HG03103 (cell line): ENCODE measurements around the gene HMGXB4.

Experiments
- ATAC-seq: cut with Tn5 transposase; IDR thresholded peaks from one replicate; pipeline ENCODE4 v1.9.1; 2021; ENCODE audit warnings: low read depth; ENCODE audit not compliant: unreplicated experiment

HMGXB4 gene

DNA sequence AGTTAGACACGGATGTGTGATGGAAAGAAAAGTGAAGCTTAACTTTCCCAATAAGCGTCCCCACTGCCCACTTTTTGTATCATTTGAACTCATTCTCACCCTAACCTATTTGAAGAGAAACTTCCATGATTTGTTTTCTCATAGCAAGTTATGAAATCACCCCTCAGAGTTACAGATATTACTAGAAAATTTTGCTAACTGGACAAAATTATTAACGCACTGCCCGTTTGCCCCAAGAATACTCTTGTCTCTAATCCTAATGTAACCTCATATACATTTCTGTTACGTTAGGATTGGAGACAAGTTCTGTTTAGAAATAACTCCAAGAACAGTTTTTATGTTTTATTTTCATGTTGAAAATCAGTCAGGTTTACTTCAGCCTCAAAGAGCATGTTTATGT lies 67.9 kb downstream of the HMGXB4 start:
- no peak for ATAC-seq

DNA sequence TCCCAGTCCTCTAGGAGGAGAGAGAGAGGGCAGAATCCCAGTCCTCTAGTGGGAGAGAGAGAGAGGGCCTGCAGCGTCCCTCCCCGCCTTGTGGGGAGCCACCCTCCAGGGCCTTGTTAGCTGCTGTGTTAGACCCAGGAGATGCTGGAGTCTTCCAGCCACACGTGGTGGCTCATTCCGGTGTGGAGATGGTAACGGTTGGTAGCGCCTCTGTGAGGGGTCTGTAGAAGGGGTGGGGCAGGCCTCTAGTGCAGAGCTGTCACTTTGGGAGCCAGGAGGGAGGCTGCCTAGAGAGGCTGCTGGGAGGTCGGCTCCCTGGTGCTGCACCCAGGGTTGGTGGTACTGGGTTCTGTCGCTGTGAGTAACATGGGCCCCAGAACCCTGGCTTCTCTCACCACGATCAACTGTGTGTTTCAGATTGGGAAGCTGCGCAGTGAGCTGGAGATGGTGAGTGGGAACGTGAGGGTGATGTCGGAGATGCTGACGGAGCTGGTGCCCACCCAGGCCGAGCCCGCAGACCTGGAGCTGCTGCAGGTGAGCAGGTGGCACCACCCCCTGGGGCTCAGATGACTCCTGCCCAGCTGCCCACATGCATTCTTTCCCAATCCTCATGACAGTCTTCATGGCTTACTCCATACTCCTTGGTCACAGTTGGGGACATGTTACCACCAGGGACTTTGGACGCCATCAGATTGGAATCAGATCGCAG lies 69.7 kb downstream of the HMGXB4 start:
- no peak for ATAC-seq

DNA sequence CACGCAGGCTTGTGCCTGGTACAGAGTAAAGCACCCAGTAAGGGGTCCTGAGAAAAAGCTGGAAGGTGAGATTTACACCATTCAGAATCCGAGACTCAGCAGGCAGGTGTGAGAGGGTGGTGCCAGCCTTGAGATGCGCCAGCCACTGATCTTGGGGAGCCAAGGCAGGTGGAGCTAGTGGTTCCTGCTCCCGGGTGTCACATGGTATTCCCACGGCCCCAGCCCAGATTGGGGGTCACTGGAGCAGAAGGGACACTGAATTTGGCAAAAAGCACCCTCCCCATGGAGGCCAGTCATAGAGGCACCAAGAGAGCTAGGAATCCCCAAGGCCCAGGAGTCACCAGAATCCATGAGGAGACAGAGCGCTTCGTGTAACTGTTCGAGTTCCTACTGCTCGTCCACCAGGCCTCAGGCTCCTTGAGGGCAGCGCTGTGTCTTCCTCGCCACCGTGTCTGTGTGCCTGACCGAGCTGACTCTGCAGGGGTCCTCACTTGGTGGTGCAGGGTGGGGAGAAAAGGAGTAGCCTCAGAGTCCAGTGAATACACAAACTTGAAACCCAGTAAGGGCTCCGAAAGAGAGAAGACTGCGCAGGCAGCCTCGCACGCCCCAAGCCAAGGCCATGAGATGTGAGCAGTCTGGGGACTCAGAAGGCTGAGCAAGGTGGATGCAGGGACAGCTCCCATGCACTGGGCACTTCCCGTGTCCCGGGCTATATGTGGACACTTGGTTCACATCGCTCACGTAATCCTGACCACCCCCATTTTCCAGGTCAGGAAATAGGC lies 70.6 kb downstream of the HMGXB4 start:
- ATAC-seq: no peak

DNA sequence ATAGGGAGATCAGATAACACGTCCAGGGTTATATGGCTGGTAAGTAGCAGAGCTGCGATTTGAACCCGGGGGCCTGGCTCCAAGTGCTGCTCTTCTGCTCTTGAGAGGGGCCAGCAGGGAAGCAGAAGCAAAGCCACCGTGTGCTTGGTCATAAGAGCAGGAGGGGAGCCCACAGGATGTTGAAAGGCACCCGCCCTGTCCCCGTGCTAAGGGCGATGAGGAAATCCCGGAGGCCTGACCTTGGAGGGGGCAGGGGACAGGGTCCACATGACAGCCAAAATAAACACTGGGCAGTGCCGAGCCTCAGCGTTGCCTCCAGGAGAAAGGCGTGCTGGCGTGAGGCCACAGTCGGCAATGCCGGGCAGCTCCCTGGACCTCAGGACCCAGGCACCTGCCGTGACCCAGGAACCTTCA lies 71.2 kb downstream of the HMGXB4 start:
- no peak for ATAC-seq

DNA sequence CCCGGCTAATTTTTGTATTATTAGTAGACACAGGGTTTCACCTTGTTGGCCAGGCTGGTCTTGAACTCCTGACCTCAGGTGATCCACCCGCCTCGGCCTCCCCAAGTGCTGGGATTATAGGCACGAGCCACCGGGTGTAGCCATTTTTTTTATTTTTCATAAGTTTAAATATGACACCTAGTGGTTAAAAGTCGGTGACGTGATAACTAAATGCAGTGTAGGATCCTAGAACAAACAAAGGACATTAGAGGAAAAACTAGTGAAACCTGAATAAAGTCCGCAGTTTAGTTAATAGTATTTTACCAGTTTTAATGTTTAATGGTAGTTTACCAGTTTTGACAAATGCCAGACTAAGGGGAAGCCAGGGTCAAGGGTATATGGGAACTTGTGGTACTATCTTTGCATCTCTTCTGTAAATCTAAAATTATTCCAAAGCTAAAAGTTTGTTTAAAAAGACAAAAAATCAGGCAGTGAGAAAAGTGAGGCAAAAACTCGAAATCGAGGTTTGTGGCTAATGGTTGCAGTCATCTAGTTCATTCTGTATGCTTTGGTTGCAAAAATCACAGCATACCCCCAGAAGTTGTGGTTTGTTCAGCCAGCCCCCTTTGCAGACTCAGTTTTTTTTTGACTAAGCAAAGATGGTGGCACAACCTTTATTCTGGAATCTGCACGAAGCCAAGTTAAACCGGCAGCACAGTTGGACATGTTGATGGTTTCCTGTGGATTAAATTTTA lies 72.0 kb downstream of the HMGXB4 start:
- no peak for ATAC-seq

DNA sequence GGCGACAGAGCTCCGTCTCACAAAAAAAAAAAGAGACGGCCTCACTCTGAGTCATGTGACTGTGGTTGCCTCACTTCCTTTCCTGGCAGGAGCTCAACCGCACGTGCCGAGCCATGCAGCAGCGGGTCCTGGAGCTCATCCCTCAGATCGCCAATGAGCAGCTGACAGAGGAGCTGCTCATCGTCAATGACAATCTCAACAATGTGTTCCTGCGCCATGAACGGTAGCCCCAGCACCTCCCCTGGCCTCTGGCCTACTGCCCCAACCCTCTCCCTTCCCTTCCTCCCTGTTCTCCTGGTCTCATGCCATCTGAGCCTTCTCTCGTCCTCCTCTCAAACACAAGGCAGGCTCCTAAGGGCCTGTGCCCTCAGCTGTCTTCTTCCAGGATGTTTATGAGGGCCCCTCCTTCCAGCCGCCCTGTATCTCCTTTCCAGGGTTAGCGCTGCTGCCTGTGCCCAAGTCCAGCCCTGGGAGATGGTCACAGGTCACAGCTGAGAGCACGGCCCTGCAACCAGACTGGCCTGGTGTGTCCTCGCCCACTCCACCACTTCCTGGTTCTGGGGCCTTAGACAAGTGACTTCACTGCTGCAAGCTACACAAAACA lies 73.1 kb downstream of the HMGXB4 start:
- no peak for ATAC-seq

DNA sequence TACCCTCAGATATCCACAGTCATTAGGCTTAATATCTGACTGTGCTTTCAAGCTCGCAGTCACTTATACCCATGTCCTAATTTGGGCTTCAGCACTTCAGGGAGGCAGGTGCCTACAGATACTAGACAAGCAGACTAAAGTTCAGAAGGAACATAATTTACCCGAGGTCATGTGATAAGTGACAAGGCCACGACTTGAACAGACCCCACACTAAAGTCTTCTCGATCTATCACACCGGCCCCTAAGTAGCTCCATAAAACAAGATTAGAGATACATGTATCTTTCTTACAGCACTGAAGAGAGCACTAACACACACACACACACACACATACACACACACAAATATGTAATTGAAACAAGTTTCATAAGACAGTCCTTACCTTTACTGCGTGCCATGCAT lies 75.0 kb downstream of the HMGXB4 start:
- ATAC-seq: no peak

DNA sequence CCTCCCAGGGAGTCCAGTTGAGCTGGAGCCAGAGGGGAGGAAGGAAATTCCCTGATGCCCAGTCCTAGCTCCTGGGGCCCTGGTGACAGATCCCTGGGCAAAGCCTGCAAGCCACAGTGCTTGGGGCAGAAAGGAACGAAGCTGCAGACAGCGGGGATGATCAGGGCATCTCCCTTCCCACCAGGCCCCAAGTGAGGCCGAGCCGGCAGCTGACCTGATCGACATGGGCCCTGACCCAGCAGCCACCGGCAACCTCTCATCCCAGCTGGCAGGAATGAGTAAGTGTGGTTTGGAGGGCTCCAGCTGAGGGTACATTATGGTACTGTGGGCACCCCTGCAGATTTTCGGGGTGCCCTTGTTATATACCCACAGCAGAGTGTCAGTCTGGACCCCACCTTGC lies 75.9 kb downstream of the HMGXB4 start:
- ATAC-seq: no peak

DNA sequence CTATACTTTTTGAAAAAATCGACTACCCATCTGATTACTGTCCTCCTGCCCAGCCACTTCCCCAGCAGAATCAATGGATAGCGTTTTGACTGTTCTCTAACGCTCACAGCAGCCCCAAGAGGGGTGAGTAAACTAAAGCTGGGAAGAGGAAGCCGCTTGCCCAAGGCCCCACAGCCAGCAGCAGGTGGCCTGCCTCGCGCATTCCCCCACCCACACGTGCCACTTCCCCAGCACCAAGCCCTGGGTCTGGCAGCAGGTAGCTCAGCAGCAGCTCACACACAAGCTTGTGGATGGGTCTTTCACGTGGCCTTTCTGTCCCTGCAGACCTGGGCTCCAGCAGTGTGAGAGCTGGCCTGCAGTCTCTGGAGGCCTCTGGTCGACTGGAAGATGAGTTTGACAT lies 76.7 kb downstream of the HMGXB4 start:
- ATAC-seq: no peak

DNA sequence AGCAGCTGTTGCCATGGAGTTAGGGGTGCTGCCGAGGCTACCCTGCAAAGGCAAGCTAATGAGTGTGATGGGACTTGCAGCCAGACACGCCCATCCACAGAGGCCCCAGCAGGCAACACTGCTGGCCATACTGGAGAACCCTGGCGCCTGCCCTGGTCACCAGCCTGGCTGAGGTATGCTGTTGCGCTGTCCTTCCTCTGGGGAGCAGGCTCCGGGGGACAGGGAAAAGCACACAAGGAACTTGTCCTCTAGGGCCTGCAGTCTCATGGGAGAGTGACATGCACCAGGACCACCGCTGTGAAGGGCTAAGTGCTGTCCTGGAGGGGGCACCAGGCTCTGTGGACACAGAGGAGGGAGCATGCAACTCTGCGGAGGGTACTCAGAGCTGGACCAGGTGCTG lies 78.2 kb downstream of the HMGXB4 start:
- no peak for ATAC-seq

DNA sequence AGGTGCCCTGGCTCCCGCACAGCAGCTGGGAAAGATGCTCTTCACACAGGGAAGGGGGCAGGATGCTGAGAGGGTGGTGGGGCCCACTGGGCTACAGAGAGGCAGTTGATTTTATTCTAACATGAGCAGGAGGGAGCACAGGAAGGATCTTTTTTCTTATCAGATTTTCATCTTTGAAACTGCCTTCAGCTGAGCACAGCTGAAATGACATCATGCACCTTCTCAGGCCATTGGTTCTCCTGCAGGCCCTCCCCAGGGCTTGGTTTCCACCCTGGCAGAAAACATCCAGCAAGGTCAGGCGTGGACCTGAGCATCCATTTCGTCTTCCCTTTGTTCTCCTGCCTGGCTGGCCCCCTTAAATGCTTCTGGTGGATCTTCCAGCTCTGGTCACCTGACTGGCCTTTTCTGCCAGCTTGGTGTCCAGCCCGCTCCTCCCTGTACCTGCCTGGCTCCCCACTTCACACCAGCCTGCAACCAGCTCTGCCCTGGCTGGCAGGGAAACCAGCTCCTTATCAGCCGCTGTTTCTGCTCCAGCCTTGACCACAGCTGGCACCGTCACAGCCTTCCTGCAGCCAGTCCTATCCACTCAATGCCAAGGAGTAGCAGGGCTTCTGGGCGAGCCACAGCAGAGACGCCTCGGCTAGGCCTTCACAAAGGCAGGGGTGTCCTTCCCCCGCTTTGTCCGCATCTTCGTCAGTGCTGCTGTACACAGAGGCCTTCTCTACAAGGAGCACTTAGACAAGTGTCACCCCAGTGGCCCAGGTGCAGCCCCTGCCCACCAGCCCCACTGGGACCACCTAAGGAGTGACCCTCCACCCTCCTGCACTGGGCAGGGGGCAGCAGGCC lies 78.9 kb downstream of the HMGXB4 start:
- ATAC-seq: no peak

DNA sequence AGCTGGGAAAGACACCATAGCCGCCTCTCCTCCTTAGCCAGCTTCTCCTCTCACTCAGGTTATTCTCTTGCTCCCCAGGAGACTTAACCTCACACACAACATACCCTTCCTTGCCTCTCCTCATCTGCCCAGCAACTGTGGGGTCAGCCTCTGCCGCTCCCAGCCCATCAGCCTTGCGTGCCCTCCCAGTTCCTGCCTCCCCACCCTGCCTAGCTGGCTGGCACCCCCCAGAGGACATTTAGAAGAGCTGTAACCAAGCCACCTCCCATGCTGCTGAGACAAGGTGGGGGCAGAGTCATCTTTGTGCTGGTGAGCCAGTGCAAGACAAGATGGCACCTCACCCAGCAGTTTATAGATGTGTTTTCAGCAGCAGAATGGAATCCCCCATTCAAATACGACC lies 80.6 kb downstream of the HMGXB4 start:
- ATAC-seq: no peak

DNA sequence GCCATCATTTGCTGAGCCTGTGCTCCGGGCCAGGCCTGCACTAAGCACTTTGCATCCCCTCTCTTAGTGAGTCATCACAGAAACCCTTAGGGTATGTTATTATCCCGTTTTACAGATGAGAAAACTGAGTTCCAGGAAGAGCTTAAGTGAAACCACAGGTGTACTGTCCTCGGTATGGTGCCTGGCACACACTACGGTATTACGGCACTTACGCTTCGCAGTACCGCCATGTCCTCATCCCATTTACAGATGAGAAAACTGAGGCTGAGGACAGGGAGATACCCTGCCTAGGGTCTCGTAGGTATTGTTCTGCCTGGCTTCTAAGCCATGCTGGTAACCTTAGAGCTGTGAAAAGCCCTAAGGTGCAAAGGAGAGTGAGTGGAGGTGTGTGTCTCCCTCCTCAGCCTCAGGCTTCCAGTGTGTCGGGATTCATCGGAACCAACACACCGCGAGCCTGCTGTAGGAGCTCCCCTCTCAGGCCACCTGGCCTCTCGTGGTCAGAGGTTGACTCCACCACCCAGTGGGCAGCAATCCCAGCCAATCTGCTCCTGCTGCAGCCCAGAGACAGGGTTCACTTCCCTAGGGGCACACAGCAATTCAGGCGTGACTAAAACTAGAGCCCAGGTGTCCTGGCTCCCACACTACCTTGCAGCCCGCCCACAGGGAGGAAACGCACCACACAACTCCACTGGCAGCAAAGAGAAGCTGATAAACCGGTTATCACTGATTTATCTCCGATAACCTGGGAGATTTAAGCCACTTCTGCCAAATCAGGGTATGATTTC lies 84.0 kb downstream of the HMGXB4 start:
- no peak for ATAC-seq

DNA sequence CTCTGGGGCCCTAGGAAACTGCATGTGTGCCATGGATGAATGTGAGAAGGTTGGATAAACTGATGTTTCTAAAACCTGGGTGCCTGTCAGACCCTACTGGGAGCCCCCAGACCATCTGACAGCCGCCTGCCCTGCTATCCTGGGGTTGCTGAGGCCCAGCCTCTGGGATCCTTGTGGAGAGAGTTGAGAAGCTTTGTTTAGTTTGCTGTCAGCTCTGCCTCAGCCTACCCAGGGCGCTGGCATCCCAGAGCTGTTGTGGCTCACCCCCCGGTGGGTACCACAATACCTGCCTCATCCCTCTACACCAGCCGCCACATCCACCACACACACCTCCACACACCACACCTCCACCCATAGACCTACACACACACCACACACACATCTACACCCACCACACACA lies 85.1 kb downstream of the HMGXB4 start:
- no peak for ATAC-seq

DNA sequence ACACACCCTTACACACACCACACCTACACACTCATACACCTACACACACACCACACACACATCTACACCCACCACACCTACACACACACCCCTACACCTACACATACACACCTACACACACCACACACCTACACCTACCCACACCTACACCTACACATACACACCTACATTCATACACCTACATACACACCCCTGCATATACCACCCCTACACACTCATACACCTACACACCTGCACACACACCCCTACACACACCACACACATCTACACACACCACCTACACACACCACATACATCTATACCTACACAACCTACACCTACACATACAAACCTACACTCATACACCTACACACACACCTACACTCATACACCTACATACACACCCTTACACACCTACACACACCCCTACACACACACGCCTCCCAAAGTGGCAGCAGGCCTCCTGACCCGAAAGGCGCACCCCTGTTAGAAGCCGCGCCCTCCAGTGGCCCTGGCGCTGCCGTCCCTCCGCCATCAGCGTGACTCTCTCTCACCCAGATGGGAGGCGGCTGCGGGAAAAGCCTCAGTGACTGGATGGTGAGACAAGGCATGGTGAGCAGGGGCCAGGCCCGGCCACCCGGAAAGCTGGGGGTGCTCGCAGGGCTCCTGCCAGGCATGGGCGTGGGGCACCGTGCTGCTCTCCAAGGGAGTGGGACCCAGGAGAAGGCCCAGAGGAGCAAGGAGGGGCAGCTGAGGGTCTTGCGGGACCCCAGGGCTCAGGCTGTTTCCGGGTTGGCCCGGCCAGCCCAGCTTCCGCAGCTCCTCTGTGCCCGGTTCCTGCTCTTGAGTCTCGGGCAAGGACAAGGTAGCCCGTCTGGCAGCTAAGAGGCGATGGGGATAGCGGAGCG lies 86.6 kb downstream of the HMGXB4 start:
- ATAC-seq: no peak

DNA sequence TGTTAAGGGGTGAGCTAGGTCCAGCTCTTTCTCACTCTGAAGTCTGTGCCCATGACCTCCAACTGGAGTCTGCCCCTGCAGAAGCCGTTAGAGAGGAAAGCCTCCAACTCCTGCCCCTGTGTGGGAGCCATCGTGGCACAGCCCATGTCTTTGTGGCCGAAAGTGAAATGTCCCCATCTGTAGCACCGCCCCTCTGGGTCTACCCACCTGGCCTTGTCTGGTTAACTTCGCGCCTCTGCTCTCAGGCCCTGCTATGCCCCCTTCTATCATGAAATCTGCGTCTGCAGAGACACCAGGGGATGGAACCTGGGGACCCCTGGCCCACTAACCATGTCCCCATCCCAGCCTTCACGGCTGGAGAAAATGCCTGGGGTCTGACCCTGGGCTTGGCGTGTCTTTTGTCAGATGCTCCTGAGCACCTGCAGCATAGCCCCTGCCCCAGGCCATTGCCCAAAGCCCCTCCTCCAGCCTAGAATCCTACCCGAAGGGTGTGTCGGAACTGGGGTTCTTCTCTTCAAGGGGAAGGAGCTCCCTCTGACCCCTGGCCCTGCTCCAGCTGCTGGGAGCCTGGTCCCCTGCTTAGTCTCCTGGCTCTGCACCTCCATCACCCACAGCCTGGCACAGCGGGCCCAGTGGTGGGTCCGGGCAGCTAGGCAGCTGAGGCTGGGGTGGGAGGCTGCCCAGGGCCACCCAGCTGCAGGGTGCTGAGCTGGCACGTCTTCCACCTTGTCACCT lies 87.8 kb downstream of the HMGXB4 start:
- ATAC-seq: no peak
